K562 (cell line): ENCODE measurements around the gene HJV. TPM values are rescaled to one million over a fixed set of nuclear protein-coding genes. Genes with fewer than 3 reads are reported as not detected.

Source experiments
- HDAC1 ChIP-seq, 2 experiments: fragments of 450-650 bp; IDR thresholded peaks; 2 replicates each; pipeline ENCODE4 v1.6.1; 2016 to 2017; ENCODE audit warnings: inconsistent platforms in 1 of 2, mild to moderate bottlenecking in 1 of 2, moderate library complexity in 1 of 2
- KDM5B ChIP-seq: fragments of 200-600 bp; sonication (generic); IDR thresholded peaks from 2 replicates; pipeline ENCODE4 v1.6.1; 2012; ENCODE audit warnings: low read depth, mild to moderate bottlenecking, moderate library complexity, low read length, control low read depth, inconsistent platforms; ENCODE audit not compliant: insufficient replicate concordance
- NCOA2 ChIP-seq, 2 experiments: fragments of 450-650 bp; IDR thresholded peaks; 2 replicates each; pipeline ENCODE4 v1.6.1; 2018; ENCODE audit warnings: mild to moderate bottlenecking in 2 of 2, moderate library complexity in 1 of 2; ENCODE audit not compliant: partially characterized antibody in 2 of 2
- POLR2AphosphoS2 ChIP-seq: IDR thresholded peaks from 2 replicates; pipeline ENCODE4 v1.6.1; 2012; ENCODE audit warnings: low read length, improper control_type of control experiment
- SMAD3 ChIP-seq: fragments of 450-650 bp; formaldehyde crosslinking; conservative IDR thresholded peaks from 2 replicates; pipeline ENCODE4 v1.4.0; 2020; ENCODE audit warnings: mild to moderate bottlenecking
- TSHZ1 ChIP-seq: fragments of 250-450 bp; sonication (Bioruptor Pico); IDR thresholded peaks from 2 replicates; pipeline ENCODE4 v1.4.0; 2020; ENCODE audit warnings: mild to moderate bottlenecking, moderate library complexity
- USF2 ChIP-seq: sonication (generic); formaldehyde crosslinking; IDR thresholded peaks from 2 replicates; pipeline ENCODE4 v1.5.0; 2020; ENCODE audit warnings: missing genetic modification reagents
- ZBTB40 ChIP-seq, 2 experiments: fragments of 450-650 bp in 1 of 2; sonication (generic) in 1 of 2; formaldehyde crosslinking in 1 of 2; IDR thresholded peaks; 2 replicates each; pipeline versions ENCODE4 v1.7.1 to v1.9.0; 2016 to 2022; ENCODE audit warnings: inconsistent platforms in 1 of 2, mild to moderate bottlenecking in 1 of 2, missing genetic modification reagents in 1 of 2
- ZNF280B ChIP-seq: fragments of 250-450 bp; sonication (Bioruptor Pico); IDR thresholded peaks from 2 replicates; pipeline ENCODE4 v1.5.1; 2021; ENCODE audit warnings: mild to moderate bottlenecking
- polyA plus RNA-seq, 8 experiments: library from polyadenylated mRNA; depleted of rRNA in 4 of 8; stranded (reverse) in 5 of 8; unstranded in 3 of 8; fragments of >200 nt; fragmentation: Nextera tagmentation in 2 of 8; fragmentation: Illumina TruSeq in 1 of 8; extraction: Ambion mirVana in 2 of 8; extraction: Trizol in 1 of 8; gene quantifications; 2 replicates each; pipeline versions ENCODE4 v1.2.1 to v1.2.3, GENCODE V29; 2011 to 2014; ENCODE audit warnings: inconsistent platforms in 1 of 8, missing spikeins in 1 of 8
- total RNA-seq, 7 experiments: library from RNA; depleted of rRNA in 6 of 7; stranded (reverse); fragments of >200 nt in 6 of 7; fragmentation: Illumina TruSeq in 2 of 7; extraction: Trizol in 2 of 7; gene quantifications; 2 replicates each; pipeline versions ENCODE4 v1.2.1 to v1.2.3, GENCODE V29; 2011 to 2021; ENCODE audit warnings: low replicate concordance in 1 of 7

The HJV gene
- total and polyA plus RNA-seq, 9 of the 15 experiments (the other 6 are each of a cell fraction or from before 2014, with no cell fraction given): 1.0 to 6.6 (median 2.4) TPM

GRCh38 chr1:146036965-146037646, 15.6 kb upstream of the HJV start (continued):
- TF ChIP-seq ZBTB40 (IDR thresholded peaks at IDR 0.05) (peak; percentile 86), ZBTB40 (CRISPR knock-in tag; IDR thresholded peaks at IDR 0.05) (no peak), ZNF280B (CRISPR knock-in tag) (no peak), POLR2AphosphoS2 (no peak), USF2 (CRISPR knock-in tag) (no peak), HDAC1 (IDR thresholded peaks at IDR 0.05) (peak; percentile 29 to 93; a peak in 1 of 4 replicates), NCOA2 (IDR thresholded peaks at IDR 0.05; ENCODE audit: partially characterized antibody in 2 of 2) (peak in 1 of 2 experiments; percentile 91), KDM5B (peak; percentile 52), SMAD3 (CRISPR knock-in tag) (no peak), TSHZ1 (CRISPR knock-in tag) (no peak)
